ENCODE data around the gene CPLX3. TPM values are rescaled to one million over a fixed set of nuclear protein-coding genes. Genes with fewer than 3 reads are reported as not detected.

CPLX3 gene
- total and polyA plus RNA-seq, 2 donors (not counting 3 experiments of a cell fraction or from before 2014, with no cell fraction given): not detected

- H3K36me3 ChIP-seq (ENCODE audit: control insufficient read depth in 2 of 2, extremely low read depth in 1 of 2, insufficient read depth in 2 of 2, low read length in 2 of 2): peaks cover 0 to 3% of the 10 kb centered on the region in 2 experiments
- ChIA-PET CTCF (interaction anchor here (1.2 to 8.3 kb wide), 9 partner anchors 11 to 170 kb away, joined by 3 to 98 read pairs (median 6); partner anchors contain the start of gene COX5A), POLR2A (no interaction called here)
- BruUV-seq (replicated peaks): no TSS peak
- DNase-seq (ENCODE audit: low read depth, low spot score) (no peak), FAIRE-seq (peak; percentile 48)
- H3K4me1 ChIP-seq (ENCODE audit: control insufficient read depth, extremely low read depth, insufficient read depth, low read length): peaks cover 39% of the 10 kb centered on the region
- no peak overlapping the region for H2AFZ ChIP-seq (ENCODE audit: low read depth, low read length)
- dilution Hi-C loops (cut with MboI; ENCODE audit: extremely low pct_ligation_motif_present, low sequenced_read_pairs) (no loop called here), intact Hi-C loops (cut with micrococcal nuclease) (loop anchor here (1.0 kb wide), 1 partner anchor 20 kb away; no protein-coding TSS in a partner anchor)
- peak overlapping the region in 1 of 3 experiments; percentile 43 for H3K4me3 ChIP-seq (replicated peaks in 1 of 3; ENCODE audit: insufficient read depth in 1 of 3, low read depth in 1 of 3, low read length in 3 of 3)
- peak overlapping the region; percentile 63 for H3K4me2 ChIP-seq (ENCODE audit: insufficient read depth, low read length)
- peaks cover 2% of the 10 kb centered on the region for H4K20me1 ChIP-seq (replicated peaks; ENCODE audit: control insufficient read depth, extremely low read depth, insufficient read depth, low read length)
- no peak for TF ChIP-seq CTCF (IDR thresholded peaks at IDR 0.05; ENCODE audit: extremely low read depth in 1 of 2, insufficient read depth in 1 of 2, low read depth in 1 of 2, low read length in 2 of 2)
- no peak for TF ChIP-seq EZH2 (IDR thresholded peaks at IDR 0.05; ENCODE audit: borderline replicate concordance, low read depth, low read length, severe bottlenecking)
- TF ChIP-seq FOS (IDR thresholded peaks at IDR 0.05; ENCODE audit: borderline replicate concordance, insufficient read depth, low read length): no peak
- no peak for TF ChIP-seq MYC (IDR thresholded peaks at IDR 0.05; ENCODE audit: low read depth, low read length)
- no peak for TF ChIP-seq POLR2A (IDR thresholded peaks at IDR 0.05; ENCODE audit: low read depth, low read length)
- TF ChIP-seq, protein P1, sequence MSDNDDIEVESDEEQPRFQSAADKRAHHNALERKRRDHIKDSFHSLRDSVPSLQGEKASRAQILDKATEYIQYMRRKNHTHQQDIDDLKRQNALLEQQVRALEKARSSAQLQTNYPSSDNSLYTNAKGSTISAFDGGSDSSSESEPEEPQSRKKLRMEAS (IDR thresholded peaks at IDR 0.05; ENCODE audit: insufficient read depth, insufficient read length): no peak
- no peak for TF ChIP-seq GATA2 (IDR thresholded peaks at IDR 0.05; ENCODE audit: insufficient read depth, insufficient read length, low read depth, low read length)
- TF ChIP-seq POLR2AphosphoS5 (IDR thresholded peaks at IDR 0.05; ENCODE audit: insufficient read depth, low read depth, low read length): no peak
- no peak for TF ChIP-seq JUN (IDR thresholded peaks at IDR 0.05; ENCODE audit: borderline replicate concordance, insufficient read depth, insufficient read length, low read depth)
- no peak overlapping the region for H3K9ac ChIP-seq (replicated peaks; ENCODE audit: extremely low read depth, insufficient read depth, low read length)
- peaks cover 34% of the 10 kb centered on the region for H3K79me2 ChIP-seq (ENCODE audit: control insufficient read depth, insufficient read depth, low read length)
- no peak overlapping the region for H3K27ac ChIP-seq (ENCODE audit: insufficient read depth, low read depth, low read length)
- no peaks in the 10 kb centered on the region for H3K9me1 ChIP-seq (replicated peaks; ENCODE audit: control insufficient read depth, extremely low read depth, insufficient read depth, low read length)
- H3K27me3 ChIP-seq (ENCODE audit: control insufficient read depth in 2 of 2, insufficient read depth in 2 of 2, low read length in 2 of 2): no peaks in the 10 kb centered on the region
- no peaks in the 10 kb centered on the region for H3K9me3 ChIP-seq (replicated peaks; ENCODE audit: control insufficient read depth, insufficient read depth, low read length)
Observed at GRCh38 chr15:74780523-74781430, 45.6 kb upstream of the CPLX3 start.

Measured in endothelial cell of umbilical vein (primary cell).